ENCODE data around the gene DGCR8. TPM values are rescaled to one million over a fixed set of nuclear protein-coding genes. Genes with fewer than 3 reads are reported as not detected.

The DGCR8 gene
- total and polyA plus RNA-seq, 2 of the 4 experiments (the other 2 are of a cell fraction) = 16.7 to 25.3 TPM

GRCh38 chr22:20152464-20152890 is 72.4 kb downstream of the DGCR8 start:
- Histone ChIP-seq H2AK5ac (ENCODE audit: low read depth, low read length) (no peak overlapping the region), H3K4ac (ENCODE audit: low read depth, low read length) (no peak overlapping the region), H3K9me3 (ENCODE audit: control insufficient read depth, insufficient read depth, low read length) (no peaks in the 10 kb centered on the region), H3K18ac (ENCODE audit: low read depth, low read length) (no peak overlapping the region), H4K8ac (ENCODE audit: low read depth in 2 of 2, low read length in 2 of 2) (no peak overlapping the region), H2BK20ac (ENCODE audit: low read depth, low read length) (no peak overlapping the region), H4K91ac (ENCODE audit: insufficient read depth, low read depth, low read length) (no peak overlapping the region), H3K4me3 (ENCODE audit: insufficient read depth, low read depth, low read length) (no peak overlapping the region), H2BK120ac (ENCODE audit: low read depth, low read length) (no peak overlapping the region), H3K27me3 (ENCODE audit: control insufficient read depth, insufficient read depth, low read length) (no peaks in the 10 kb centered on the region), H3K14ac (replicated peaks; ENCODE audit: low read depth, low read length) (no peak overlapping the region), H2BK5ac (ENCODE audit: low read depth, low read length, poor library complexity, severe bottlenecking) (no peak overlapping the region), H4K5ac (ENCODE audit: low read depth, low read length) (no peak overlapping the region), H2AFZ (replicated peaks; ENCODE audit: low read length, poor library complexity) (no peak overlapping the region), H3K36me3 (ENCODE audit: control insufficient read depth, insufficient read depth, low read length) (peaks cover 2% of the 10 kb centered on the region; the same call in 1 of the 2 replicates), H3K79me1 (ENCODE audit: low read depth in 1 of 2, low read length in 2 of 2) (no peaks in the 10 kb centered on the region), H3K23ac (ENCODE audit: low read depth, low read length) (no peak overlapping the region), H2AK9ac (replicated peaks; ENCODE audit: low read depth, low read length, poor library complexity) (no peak overlapping the region), H3K4me2 (ENCODE audit: low read depth, low read length) (no peak overlapping the region), H3K56ac (ENCODE audit: extremely low read depth, insufficient read depth, low read length) (no peak overlapping the region), H4K20me1 (ENCODE audit: insufficient read depth, low read length) (peaks cover 11% of the 10 kb centered on the region; the same call in 1 of the 2 replicates), H3K27ac (ENCODE audit: insufficient read depth, low read length) (no peak overlapping the region), H2BK15ac (ENCODE audit: low read depth, low read length) (no peak overlapping the region), H3K9me1 (ENCODE audit: insufficient read depth, low read length) (no peaks in the 10 kb centered on the region), H3K9ac (ENCODE audit: low read depth, low read length) (no peak overlapping the region), H3K4me1 (ENCODE audit: control insufficient read depth, insufficient read depth, low read length) (peaks cover 8% of the 10 kb centered on the region)
- intact Hi-C loops (cut with micrococcal nuclease) (no loop called here), in situ Hi-C loops (cut with MboI; ENCODE audit: low sequenced_read_pairs) (loop anchor here (10.0 kb wide), 1 partner anchor 302 kb away; no protein-coding TSS in a partner anchor), dilution Hi-C loops (cut with HindIII; ENCODE audit: low sequenced_read_pairs, unreplicated experiment) (no loop called here)
- ChIA-PET POLR2A (ENCODE audit: unreplicated experiment) (no interaction called here), CTCF (no interaction called here)
- ATAC-seq (ENCODE audit: low read depth) (no peak), DNase-seq (no peak)
- 86% methylated on average over 4 of the region's 14 CpGs; no CpG with 5 or more reads in 1 of the 2 experiments for WGBS, 2 experiments (ENCODE audit: extremely low coverage in 2 of 2, insufficient read length in 1 of 2)
- BruUV-seq (replicated peaks) = no TSS peak
- TF ChIP-seq FOS (IDR thresholded peaks at IDR 0.05; ENCODE audit: low read depth, low read length) = no peak
